Measurements from ENCODE around the gene CCR9.

DNA sequence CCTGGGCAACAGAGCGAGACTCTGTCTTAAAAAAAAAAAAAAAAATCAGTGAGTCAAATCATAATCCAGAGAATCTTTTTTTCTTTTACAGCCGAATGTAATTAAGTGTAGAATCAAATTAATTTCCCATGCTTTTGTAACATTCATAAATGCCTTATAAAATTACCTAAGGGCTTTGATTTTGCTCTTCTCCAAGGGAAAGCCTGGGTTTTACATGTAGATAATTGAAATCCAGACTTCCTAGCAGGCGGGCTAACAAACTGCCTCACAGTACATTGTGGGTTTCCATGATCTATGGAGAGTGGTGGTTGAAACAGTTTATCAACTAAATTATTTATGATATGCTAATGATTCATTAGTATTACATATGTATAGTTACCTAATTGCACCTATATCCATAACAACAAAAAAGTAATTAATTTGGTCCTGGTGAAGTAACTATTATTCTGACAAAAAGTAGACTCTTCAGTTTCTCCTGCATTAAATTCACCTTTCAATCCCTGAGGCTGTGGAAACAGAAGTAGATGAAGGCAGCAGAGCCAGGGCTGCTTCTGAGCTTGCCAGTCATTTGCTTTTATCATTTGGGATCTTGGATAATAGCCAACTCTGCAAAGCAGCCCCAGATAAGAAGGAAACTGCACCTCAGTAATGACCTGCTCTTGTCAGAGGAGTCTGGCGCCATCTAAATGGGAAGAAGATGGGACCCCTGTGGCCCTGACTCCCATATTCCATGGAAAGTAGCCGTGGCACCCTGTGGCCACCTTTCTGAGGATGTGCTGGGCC, 9.5 kb downstream of the CCR9 start:
- TF ChIP-seq, protein P1, sequence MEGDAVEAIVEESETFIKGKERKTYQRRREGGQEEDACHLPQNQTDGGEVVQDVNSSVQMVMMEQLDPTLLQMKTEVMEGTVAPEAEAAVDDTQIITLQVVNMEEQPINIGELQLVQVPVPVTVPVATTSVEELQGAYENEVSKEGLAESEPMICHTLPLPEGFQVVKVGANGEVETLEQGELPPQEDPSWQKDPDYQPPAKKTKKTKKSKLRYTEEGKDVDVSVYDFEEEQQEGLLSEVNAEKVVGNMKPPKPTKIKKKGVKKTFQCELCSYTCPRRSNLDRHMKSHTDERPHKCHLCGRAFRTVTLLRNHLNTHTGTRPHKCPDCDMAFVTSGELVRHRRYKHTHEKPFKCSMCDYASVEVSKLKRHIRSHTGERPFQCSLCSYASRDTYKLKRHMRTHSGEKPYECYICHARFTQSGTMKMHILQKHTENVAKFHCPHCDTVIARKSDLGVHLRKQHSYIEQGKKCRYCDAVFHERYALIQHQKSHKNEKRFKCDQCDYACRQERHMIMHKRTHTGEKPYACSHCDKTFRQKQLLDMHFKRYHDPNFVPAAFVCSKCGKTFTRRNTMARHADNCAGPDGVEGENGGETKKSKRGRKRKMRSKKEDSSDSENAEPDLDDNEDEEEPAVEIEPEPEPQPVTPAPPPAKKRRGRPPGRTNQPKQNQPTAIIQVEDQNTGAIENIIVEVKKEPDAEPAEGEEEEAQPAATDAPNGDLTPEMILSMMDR (IDR thresholded peaks at IDR 0.05; ENCODE audit: poor library complexity, severe bottlenecking): no peak
- no peak for TF ChIP-seq EP300 (conservative IDR thresholded peaks at IDR 0.05; ENCODE audit: poor library complexity, severe bottlenecking)
- no peak for TF ChIP-seq POLR2AphosphoS5 (IDR thresholded peaks at IDR 0.05)
- TF ChIP-seq, protein P2, sequence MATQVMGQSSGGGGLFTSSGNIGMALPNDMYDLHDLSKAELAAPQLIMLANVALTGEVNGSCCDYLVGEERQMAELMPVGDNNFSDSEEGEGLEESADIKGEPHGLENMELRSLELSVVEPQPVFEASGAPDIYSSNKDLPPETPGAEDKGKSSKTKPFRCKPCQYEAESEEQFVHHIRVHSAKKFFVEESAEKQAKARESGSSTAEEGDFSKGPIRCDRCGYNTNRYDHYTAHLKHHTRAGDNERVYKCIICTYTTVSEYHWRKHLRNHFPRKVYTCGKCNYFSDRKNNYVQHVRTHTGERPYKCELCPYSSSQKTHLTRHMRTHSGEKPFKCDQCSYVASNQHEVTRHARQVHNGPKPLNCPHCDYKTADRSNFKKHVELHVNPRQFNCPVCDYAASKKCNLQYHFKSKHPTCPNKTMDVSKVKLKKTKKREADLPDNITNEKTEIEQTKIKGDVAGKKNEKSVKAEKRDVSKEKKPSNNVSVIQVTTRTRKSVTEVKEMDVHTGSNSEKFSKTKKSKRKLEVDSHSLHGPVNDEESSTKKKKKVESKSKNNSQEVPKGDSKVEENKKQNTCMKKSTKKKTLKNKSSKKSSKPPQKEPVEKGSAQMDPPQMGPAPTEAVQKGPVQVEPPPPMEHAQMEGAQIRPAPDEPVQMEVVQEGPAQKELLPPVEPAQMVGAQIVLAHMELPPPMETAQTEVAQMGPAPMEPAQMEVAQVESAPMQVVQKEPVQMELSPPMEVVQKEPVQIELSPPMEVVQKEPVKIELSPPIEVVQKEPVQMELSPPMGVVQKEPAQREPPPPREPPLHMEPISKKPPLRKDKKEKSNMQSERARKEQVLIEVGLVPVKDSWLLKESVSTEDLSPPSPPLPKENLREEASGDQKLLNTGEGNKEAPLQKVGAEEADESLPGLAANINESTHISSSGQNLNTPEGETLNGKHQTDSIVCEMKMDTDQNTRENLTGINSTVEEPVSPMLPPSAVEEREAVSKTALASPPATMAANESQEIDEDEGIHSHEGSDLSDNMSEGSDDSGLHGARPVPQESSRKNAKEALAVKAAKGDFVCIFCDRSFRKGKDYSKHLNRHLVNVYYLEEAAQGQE (IDR thresholded peaks at IDR 0.05; ENCODE audit: borderline replicate concordance): no peak
- TF ChIP-seq EZH2 (IDR thresholded peaks at IDR 0.05; ENCODE audit: borderline replicate concordance, insufficient read depth, low read length, poor library complexity, severe bottlenecking): no peak
- TF ChIP-seq TAF1 (IDR thresholded peaks at IDR 0.05; ENCODE audit: low read depth): no peak
- no peak for TF ChIP-seq RAD21 (conservative IDR thresholded peaks at IDR 0.05)
- TF ChIP-seq SMC3 (conservative IDR thresholded peaks at IDR 0.05; ENCODE audit: poor library complexity): no peak
- no peak for TF ChIP-seq MXI1 (conservative IDR thresholded peaks at IDR 0.05; ENCODE audit: poor library complexity, severe bottlenecking)
